ENCODE measurements around the gene HDAC4.

Gene HDAC4

DNA sequence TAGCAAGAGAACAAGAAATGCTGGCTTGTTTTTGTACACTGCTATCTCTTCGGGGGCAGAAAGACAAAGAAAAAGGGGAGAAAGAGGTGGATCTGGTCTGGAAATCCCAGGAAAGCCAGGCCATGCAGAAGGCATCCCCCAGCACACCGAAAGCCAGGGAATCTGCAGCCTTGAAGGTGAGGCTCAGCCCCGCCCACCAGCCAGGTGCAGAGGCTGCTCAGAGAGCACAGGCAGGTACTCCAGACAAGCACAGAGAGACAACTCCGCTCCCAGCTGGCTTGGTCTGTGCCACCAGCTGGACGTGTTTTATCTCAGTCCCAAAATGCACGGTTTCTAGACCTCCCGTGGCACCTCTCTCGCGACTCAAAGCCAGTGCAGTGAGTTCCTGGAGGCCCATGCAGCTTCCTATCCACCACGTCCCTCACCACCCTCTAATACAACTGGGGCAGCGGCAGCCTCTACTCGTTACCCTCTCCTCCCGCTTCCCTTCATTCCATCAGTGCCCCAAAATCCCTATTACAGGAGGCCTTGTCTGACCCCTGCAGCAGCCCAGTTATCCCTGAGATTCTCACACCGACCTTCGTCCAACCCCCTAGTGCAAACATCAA is 62.8 kb downstream of the HDAC4 start:
- TF ChIP-seq, protein P1, sequence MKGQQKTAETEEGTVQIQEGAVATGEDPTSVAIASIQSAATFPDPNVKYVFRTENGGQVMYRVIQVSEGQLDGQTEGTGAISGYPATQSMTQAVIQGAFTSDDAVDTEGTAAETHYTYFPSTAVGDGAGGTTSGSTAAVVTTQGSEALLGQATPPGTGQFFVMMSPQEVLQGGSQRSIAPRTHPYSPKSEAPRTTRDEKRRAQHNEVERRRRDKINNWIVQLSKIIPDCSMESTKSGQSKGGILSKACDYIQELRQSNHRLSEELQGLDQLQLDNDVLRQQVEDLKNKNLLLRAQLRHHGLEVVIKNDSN (IDR thresholded peaks at IDR 0.05) = no peak
- TF ChIP-seq CREB1 (IDR thresholded peaks at IDR 0.05; ENCODE audit: low read depth) (no peak), FOXM1 (IDR thresholded peaks at IDR 0.05; ENCODE audit: borderline replicate concordance, low read depth) (no peak), YY1 (IDR thresholded peaks at IDR 0.05; ENCODE audit: low read depth) (no peak), TEAD4 (IDR thresholded peaks at IDR 0.05) (no peak), CEBPB (IDR thresholded peaks at IDR 0.05) (no peak), ZBTB7A (IDR thresholded peaks at IDR 0.05; ENCODE audit: low read depth) (no peak)
- TF ChIP-seq, protein P2, sequence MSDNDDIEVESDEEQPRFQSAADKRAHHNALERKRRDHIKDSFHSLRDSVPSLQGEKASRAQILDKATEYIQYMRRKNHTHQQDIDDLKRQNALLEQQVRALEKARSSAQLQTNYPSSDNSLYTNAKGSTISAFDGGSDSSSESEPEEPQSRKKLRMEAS (IDR thresholded peaks at IDR 0.05) = no peak

DNA sequence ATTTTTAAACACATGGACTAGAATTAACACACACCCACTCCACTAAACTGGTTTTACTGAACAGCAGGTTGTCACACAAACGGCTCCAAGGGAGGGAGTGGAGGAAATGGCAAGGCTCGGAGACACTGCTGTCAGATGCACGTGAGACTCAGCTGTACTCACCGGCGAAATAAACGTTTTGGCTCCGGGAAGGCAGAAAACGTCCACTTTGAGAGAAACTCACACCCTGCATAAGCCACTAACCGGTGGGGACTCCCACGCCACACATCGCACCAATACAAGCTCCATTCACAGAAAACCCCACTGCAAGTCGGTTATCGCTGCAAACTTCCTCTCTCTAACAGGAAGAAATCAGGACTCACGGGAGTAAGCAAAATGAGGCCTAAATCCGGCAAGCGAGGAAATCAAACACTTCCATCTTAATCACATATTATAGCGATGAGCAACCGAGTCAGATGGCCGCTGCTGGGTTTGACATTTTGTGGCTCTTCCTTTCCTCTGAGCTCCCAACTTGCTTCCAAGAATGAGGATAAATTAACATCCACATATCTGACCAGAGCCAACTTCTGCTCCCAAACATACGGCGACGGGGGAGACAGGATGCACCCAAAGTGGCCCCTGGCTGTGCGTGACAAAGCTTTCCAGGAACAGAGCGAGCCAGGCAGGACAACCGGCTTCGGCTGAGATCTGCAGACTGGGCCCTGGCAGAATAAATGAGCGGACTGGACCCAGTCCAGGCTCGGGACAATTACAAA is 63.5 kb downstream of the HDAC4 start:
- no peak for TF ChIP-seq TCF12 (IDR thresholded peaks at IDR 0.05; ENCODE audit: low read depth)
- no peak for TF ChIP-seq TAF1 (IDR thresholded peaks at IDR 0.05; ENCODE audit: low read depth)
- TF ChIP-seq FOXM1 (IDR thresholded peaks at IDR 0.05; ENCODE audit: borderline replicate concordance, low read depth) = no peak
- TF ChIP-seq EGR1 (IDR thresholded peaks at IDR 0.05) = no peak
- TF ChIP-seq, protein P2 (IDR thresholded peaks at IDR 0.05) = no peak
- TF ChIP-seq RAD21 (IDR thresholded peaks at IDR 0.05; ENCODE audit: low read depth) = no peak
- TF ChIP-seq, protein P3, sequence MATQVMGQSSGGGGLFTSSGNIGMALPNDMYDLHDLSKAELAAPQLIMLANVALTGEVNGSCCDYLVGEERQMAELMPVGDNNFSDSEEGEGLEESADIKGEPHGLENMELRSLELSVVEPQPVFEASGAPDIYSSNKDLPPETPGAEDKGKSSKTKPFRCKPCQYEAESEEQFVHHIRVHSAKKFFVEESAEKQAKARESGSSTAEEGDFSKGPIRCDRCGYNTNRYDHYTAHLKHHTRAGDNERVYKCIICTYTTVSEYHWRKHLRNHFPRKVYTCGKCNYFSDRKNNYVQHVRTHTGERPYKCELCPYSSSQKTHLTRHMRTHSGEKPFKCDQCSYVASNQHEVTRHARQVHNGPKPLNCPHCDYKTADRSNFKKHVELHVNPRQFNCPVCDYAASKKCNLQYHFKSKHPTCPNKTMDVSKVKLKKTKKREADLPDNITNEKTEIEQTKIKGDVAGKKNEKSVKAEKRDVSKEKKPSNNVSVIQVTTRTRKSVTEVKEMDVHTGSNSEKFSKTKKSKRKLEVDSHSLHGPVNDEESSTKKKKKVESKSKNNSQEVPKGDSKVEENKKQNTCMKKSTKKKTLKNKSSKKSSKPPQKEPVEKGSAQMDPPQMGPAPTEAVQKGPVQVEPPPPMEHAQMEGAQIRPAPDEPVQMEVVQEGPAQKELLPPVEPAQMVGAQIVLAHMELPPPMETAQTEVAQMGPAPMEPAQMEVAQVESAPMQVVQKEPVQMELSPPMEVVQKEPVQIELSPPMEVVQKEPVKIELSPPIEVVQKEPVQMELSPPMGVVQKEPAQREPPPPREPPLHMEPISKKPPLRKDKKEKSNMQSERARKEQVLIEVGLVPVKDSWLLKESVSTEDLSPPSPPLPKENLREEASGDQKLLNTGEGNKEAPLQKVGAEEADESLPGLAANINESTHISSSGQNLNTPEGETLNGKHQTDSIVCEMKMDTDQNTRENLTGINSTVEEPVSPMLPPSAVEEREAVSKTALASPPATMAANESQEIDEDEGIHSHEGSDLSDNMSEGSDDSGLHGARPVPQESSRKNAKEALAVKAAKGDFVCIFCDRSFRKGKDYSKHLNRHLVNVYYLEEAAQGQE (IDR thresholded peaks at IDR 0.05; ENCODE audit: low read depth) = no peak
- TF ChIP-seq, protein P1 (IDR thresholded peaks at IDR 0.05) = no peak
- TF ChIP-seq TEAD4 (IDR thresholded peaks at IDR 0.05) = no peak
- TF ChIP-seq EP300 (IDR thresholded peaks at IDR 0.05; ENCODE audit: borderline replicate concordance) = no peak
- TF ChIP-seq CREB1 (IDR thresholded peaks at IDR 0.05; ENCODE audit: low read depth) = no peak
- no peak for TF ChIP-seq ZBTB7A (IDR thresholded peaks at IDR 0.05; ENCODE audit: low read depth)
- no peak for TF ChIP-seq CEBPB (IDR thresholded peaks at IDR 0.05)
- TF ChIP-seq NFIC (IDR thresholded peaks at IDR 0.05) = no peak
- TF ChIP-seq YY1 (IDR thresholded peaks at IDR 0.05; ENCODE audit: low read depth) = no peak

DNA sequence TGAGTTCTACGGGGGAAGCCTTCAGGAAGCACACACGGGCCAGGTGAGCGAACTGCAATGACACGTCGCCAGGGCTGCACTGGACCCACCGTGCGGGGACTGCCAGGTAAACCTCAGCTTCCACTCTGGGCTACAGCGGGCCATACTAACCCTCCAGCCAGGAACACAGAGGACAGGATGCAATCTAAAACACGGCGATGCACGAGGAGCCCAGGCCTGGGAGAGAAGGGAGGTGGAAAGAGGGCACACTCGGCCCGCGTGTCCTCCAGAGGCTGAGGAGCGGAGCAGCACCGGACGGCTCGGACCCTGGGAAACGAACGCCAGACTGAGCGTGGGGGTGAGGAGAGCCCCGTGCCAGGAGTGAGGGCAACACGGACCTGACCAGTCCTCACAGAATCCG is 69.3 kb downstream of the HDAC4 start:
- TF ChIP-seq NFIC (IDR thresholded peaks at IDR 0.05) (no peak), ZBTB7A (IDR thresholded peaks at IDR 0.05; ENCODE audit: low read depth) (no peak), YY1 (IDR thresholded peaks at IDR 0.05; ENCODE audit: low read depth) (no peak), EGR1 (IDR thresholded peaks at IDR 0.05) (no peak), TCF12 (IDR thresholded peaks at IDR 0.05; ENCODE audit: low read depth) (no peak), RAD21 (IDR thresholded peaks at IDR 0.05; ENCODE audit: low read depth) (no peak), EP300 (IDR thresholded peaks at IDR 0.05; ENCODE audit: borderline replicate concordance) (no peak), CREB1 (IDR thresholded peaks at IDR 0.05; ENCODE audit: low read depth) (no peak), CEBPB (IDR thresholded peaks at IDR 0.05) (no peak)
- TF ChIP-seq, protein P1 (IDR thresholded peaks at IDR 0.05) = no peak

DNA sequence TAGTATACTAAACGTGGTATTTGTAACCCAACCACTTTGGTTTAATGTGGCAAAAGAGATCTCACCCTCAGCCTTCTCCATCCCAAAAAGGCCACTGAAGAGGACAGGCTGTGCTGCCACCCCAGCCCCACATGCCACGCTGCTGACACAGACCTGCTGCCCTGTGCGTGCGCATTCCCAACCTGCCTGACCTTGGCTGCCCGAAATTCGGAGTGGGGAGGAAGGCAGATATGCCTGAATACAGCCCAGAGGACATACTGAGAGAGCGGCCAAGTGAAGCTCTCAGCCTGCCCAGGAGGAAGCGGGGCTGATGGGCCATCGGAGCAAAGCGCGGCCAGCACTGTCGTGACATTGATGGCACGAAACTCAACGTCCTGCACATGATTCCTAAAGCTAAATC is 70.0 kb downstream of the HDAC4 start:
- TF ChIP-seq EP300 (IDR thresholded peaks at IDR 0.05; ENCODE audit: borderline replicate concordance) (no peak), RAD21 (IDR thresholded peaks at IDR 0.05; ENCODE audit: low read depth) (no peak), ZBTB7A (IDR thresholded peaks at IDR 0.05; ENCODE audit: low read depth) (no peak), TAF1 (IDR thresholded peaks at IDR 0.05; ENCODE audit: low read depth) (no peak), YY1 (IDR thresholded peaks at IDR 0.05; ENCODE audit: low read depth) (no peak), EGR1 (IDR thresholded peaks at IDR 0.05) (no peak), FOXM1 (IDR thresholded peaks at IDR 0.05; ENCODE audit: borderline replicate concordance, low read depth) (no peak), NFIC (IDR thresholded peaks at IDR 0.05) (no peak), TEAD4 (IDR thresholded peaks at IDR 0.05) (no peak), TCF12 (IDR thresholded peaks at IDR 0.05; ENCODE audit: low read depth) (no peak), CREB1 (IDR thresholded peaks at IDR 0.05; ENCODE audit: low read depth) (no peak), CEBPB (IDR thresholded peaks at IDR 0.05) (no peak)
- TF ChIP-seq, protein P2 (IDR thresholded peaks at IDR 0.05) = no peak
- TF ChIP-seq, protein P3 (IDR thresholded peaks at IDR 0.05; ENCODE audit: low read depth) = no peak
- TF ChIP-seq, protein P1 (IDR thresholded peaks at IDR 0.05) = no peak

Measured in Ishikawa (cell line).